Panc1 (cell line): ENCODE measurements around the gene KIAA0232. TPM values are rescaled to one million over a fixed set of nuclear protein-coding genes. Genes with fewer than 3 reads are reported as not detected.

Experiments
- ATAC-seq: fragments of 200-7000 bp; cut with Tn5 transposase; 2 replicates; pipeline ENCODE4 v1.9.1; 2020; ENCODE audit warnings: mild to moderate bottlenecking, moderate library complexity
- BruUV-seq: library from RNA; stranded (reverse); fragments of 400-500 nt; replicated peaks from 2 replicates; lab custom pipeline; 2021; lab: Mats Ljungman, UMichigan
- CTCF ChIA-PET: fragments of 300-600 bp; sonication (Branson Sonifier 250); formaldehyde crosslinking; loops from one replicate; lab custom pipeline; 2022; ENCODE audit warnings: antibody characterized with exemption; lab: Charles Lee
- POLR2A ChIA-PET: fragments of 300-600 bp; sonication (Branson Sonifier 250); formaldehyde crosslinking; loops from one replicate; lab custom pipeline; 2022; ENCODE audit warnings: antibody characterized with exemption; lab: Charles Lee
- DNase-seq: peaks from one replicate; pipeline ENCODE4 v3.0.0-alpha.2; 2010; ENCODE audit warnings: low read depth, low spot score
- H3K27ac ChIP-seq: 2 replicates; pipeline ENCODE4 v1.5.1; 2011; ENCODE audit warnings: mild to moderate bottlenecking, low read length, inconsistent platforms
- H3K27me3 ChIP-seq: fragments of 200-500 bp; sonication (Bioruptor generic); 2 replicates; pipeline ENCODE4 v1.6.0; 2014; ENCODE audit warnings: low read length, inconsistent platforms; ENCODE audit not compliant: control insufficient read depth, insufficient read depth
- H3K36me3 ChIP-seq: fragments of 200-500 bp; sonication (Bioruptor generic); 2 replicates; pipeline ENCODE4 v1.5.1; 2014; ENCODE audit warnings: inconsistent platforms, mild to moderate bottlenecking, low read length, moderate library complexity; ENCODE audit not compliant: control insufficient read depth, insufficient read depth
- H3K4me1 ChIP-seq: 2 replicates; pipeline ENCODE4 v1.5.1; 2011; ENCODE audit warnings: inconsistent platforms, mild to moderate bottlenecking, low read length, moderate library complexity; ENCODE audit not compliant: control insufficient read depth, insufficient read depth
- H3K4me3 ChIP-seq, 2 experiments: 2 replicates each; pipeline ENCODE4 v1.5.1; 2011 to 2012; ENCODE audit warnings: low read depth in 2 of 2, low read length in 2 of 2, mild to moderate bottlenecking in 2 of 2, inconsistent platforms in 1 of 2, moderate library complexity in 1 of 2
- H3K9me3 ChIP-seq: fragments of 200-500 bp; sonication (Bioruptor generic); 2 replicates; pipeline ENCODE4 v1.5.1; 2014; ENCODE audit warnings: low read depth, mild to moderate bottlenecking, inconsistent platforms, low read length, moderate library complexity; ENCODE audit not compliant: control insufficient read depth, insufficient read depth
- POLR2AphosphoS5 ChIP-seq: IDR thresholded peaks from 2 replicates; pipeline ENCODE4 v1.6.1; 2012; ENCODE audit warnings: mild to moderate bottlenecking, low read depth, low read length, moderate library complexity
- SIN3A ChIP-seq: IDR thresholded peaks from 2 replicates; pipeline ENCODE4 v1.6.1; 2012; ENCODE audit warnings: low read depth, mild to moderate bottlenecking, low read length, moderate library complexity, borderline replicate concordance; ENCODE audit not compliant: insufficient read depth
- TCF7L2 ChIP-seq: IDR thresholded peaks from 2 replicates; pipeline ENCODE4 v1.6.1; 2011; ENCODE audit warnings: mild to moderate bottlenecking, low read depth, low read length, inconsistent platforms
- in situ Hi-C: cut with HindIII; loops from 2 replicates; pipeline ENCODE4 v1.10.0; 2016; ENCODE audit warnings: low sequenced_read_pairs, low pct_unique_long_range_greater_than_20kb
- intact Hi-C: fragments of 100-400 bp; cut with micrococcal nuclease; formaldehyde crosslinking; loops from one replicate; pipeline ENCODE4 v1.10.0; 2022; ENCODE audit not compliant: unreplicated experiment
- total RNA-seq: library from RNA; stranded (reverse); gene quantifications from one replicate; pipeline ENCODE4 v1.2.1, GENCODE V29; 2021; ENCODE audit not compliant: unreplicated experiment
- TF ChIP-seq, protein P1 (sequence below): fragments of 450-650 bp; IDR thresholded peaks from 2 replicates; pipeline ENCODE4 v1.5.1; 2017; ENCODE audit warnings: mild to moderate bottlenecking
- TF ChIP-seq, protein P2 (sequence below), 2 experiments: IDR thresholded peaks; 2 replicates each; pipeline ENCODE4 v1.6.1; 2011 to 2012; ENCODE audit warnings: low read depth in 2 of 2, control low read depth in 1 of 2, low read length in 1 of 2, mild to moderate bottlenecking in 1 of 2, moderate library complexity in 1 of 2; ENCODE audit not compliant: insufficient read depth in 1 of 2

Gene KIAA0232
- total RNA-seq, 1 experiment from 2014 or later: 20.2 TPM

DNA sequence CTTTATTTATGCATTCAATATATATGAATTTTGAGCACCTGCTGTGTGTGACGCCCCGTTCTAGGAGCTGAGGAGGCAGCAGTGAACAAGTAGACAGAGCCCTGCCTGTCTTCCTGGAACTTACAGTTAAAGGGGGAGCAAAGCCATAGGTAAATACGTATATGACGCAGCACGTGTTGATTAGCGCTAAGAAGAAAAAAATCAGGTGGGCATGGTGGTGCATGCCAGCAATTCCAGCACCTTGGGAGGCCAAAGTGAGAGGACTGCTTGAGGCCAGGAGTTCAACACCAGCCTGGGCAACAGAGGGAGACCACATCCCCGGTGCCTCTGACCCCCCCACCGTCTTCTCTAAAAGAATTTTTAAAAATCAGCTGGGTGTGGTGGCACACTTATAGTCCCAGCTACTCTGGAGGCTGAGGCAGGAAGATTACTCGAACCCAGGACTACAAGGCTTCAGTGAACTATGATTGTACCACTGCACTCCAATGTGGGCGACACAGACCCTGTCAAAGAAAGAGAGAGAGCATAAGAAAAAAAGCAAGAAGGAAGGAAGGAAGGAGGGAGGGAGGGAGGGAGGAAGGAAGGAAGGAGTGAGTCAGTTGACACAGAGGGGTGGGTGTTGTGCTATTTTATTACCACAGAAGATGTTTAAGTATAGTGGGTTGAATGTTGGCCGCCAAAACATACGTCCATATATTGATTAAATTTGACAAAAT, 5.4 kb upstream of the KIAA0232 start:
- in situ Hi-C loops (no loop called here), intact Hi-C loops (no loop called here)
- no peak for TF ChIP-seq TCF7L2
- CTCF ChIA-PET: no interaction called here
- no peaks in the 10 kb centered on the region for H3K27me3 ChIP-seq
- no peaks in the 10 kb centered on the region for H3K36me3 ChIP-seq
- DNase-seq: no peak
- ATAC-seq: no peak
- BruUV-seq: no TSS peak
- no peak overlapping the region for H3K4me3 ChIP-seq
- no peak overlapping the region for H3K27ac ChIP-seq
- H3K9me3 ChIP-seq: no peaks in the 10 kb centered on the region
- peaks cover 11% of the 10 kb centered on the region; the same call in 1 of the 2 replicates for H3K4me1 ChIP-seq
- POLR2A ChIA-PET: no interaction called here

DNA sequence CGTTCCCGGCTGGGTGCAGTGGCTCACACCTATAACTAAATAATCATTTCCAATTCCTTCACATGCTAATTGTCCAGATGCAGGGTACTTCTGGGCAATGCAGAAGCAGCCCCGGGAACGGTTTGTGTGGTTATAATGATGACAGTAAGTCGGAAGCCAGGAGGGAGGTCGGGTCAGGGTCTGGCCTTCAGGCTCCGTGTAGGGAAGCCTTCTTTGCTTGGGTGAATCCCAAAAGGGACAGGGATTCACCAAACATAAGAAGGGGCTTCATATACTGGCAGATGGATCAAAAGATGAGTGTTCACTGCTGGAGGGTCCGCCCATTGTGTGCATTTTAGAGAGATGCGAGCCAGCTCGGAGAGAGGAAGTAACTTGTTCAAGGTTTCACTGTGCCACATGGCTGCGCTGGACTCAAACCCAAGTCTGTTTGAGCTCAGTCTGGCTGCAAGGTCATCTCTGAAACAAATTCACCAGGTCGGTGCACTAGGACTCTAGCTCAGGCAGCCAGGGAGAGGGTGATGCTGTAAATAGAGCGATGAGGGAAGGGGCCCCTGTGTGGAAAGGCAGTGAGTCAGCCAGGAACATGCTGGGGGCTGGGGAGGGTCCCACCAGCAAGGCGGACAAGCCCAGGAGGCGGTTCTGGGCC, 4.8 kb upstream of the KIAA0232 start:
- Histone ChIP-seq H3K4me3 (no peak overlapping the region), H3K9me3 (no peaks in the 10 kb centered on the region), H3K36me3 (no peaks in the 10 kb centered on the region), H3K27ac (no peak overlapping the region), H3K4me1 (peaks cover 7% of the 10 kb centered on the region; the same call in 1 of the 2 replicates), H3K27me3 (no peaks in the 10 kb centered on the region)
- POLR2A ChIA-PET: no interaction called here
- ATAC-seq (no peak), DNase-seq (no peak)
- TF ChIP-seq, protein P1, sequence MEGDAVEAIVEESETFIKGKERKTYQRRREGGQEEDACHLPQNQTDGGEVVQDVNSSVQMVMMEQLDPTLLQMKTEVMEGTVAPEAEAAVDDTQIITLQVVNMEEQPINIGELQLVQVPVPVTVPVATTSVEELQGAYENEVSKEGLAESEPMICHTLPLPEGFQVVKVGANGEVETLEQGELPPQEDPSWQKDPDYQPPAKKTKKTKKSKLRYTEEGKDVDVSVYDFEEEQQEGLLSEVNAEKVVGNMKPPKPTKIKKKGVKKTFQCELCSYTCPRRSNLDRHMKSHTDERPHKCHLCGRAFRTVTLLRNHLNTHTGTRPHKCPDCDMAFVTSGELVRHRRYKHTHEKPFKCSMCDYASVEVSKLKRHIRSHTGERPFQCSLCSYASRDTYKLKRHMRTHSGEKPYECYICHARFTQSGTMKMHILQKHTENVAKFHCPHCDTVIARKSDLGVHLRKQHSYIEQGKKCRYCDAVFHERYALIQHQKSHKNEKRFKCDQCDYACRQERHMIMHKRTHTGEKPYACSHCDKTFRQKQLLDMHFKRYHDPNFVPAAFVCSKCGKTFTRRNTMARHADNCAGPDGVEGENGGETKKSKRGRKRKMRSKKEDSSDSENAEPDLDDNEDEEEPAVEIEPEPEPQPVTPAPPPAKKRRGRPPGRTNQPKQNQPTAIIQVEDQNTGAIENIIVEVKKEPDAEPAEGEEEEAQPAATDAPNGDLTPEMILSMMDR: no peak
- TF ChIP-seq SIN3A (no peak), POLR2AphosphoS5 (no peak), TCF7L2 (no peak)
- TF ChIP-seq, protein P2, sequence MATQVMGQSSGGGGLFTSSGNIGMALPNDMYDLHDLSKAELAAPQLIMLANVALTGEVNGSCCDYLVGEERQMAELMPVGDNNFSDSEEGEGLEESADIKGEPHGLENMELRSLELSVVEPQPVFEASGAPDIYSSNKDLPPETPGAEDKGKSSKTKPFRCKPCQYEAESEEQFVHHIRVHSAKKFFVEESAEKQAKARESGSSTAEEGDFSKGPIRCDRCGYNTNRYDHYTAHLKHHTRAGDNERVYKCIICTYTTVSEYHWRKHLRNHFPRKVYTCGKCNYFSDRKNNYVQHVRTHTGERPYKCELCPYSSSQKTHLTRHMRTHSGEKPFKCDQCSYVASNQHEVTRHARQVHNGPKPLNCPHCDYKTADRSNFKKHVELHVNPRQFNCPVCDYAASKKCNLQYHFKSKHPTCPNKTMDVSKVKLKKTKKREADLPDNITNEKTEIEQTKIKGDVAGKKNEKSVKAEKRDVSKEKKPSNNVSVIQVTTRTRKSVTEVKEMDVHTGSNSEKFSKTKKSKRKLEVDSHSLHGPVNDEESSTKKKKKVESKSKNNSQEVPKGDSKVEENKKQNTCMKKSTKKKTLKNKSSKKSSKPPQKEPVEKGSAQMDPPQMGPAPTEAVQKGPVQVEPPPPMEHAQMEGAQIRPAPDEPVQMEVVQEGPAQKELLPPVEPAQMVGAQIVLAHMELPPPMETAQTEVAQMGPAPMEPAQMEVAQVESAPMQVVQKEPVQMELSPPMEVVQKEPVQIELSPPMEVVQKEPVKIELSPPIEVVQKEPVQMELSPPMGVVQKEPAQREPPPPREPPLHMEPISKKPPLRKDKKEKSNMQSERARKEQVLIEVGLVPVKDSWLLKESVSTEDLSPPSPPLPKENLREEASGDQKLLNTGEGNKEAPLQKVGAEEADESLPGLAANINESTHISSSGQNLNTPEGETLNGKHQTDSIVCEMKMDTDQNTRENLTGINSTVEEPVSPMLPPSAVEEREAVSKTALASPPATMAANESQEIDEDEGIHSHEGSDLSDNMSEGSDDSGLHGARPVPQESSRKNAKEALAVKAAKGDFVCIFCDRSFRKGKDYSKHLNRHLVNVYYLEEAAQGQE (IDR thresholded peaks at IDR 0.05; ENCODE audit: insufficient read depth in 1 of 2, low read depth in 2 of 2, low read length in 1 of 2): no peak
- no TSS peak for BruUV-seq
- in situ Hi-C loops (no loop called here), intact Hi-C loops (no loop called here)
- CTCF ChIA-PET: no interaction called here

DNA sequence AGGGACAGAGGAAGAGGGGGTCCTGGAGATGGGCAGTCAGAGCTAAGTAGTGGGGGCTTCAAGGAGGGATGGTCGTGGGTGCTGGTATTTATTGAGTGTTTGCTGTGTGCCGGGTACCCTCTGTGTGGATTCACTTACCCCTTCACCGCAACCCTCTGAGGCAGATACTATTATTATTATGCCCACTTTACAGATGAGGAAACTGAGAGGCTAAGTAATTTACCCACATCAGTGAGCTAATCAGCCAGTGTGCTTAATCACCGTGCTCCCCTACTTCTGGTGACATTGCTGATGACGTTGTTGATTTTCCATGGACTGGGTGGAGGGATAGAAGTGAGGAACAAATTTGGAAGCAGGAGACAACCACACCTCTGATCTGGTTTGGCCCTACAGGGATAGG, 4.1 kb upstream of the KIAA0232 start:
- ATAC-seq (no peak), DNase-seq (no peak)
- intact Hi-C loops: no loop called here
- H3K9me3 ChIP-seq: no peaks in the 10 kb centered on the region
- H3K27me3 ChIP-seq: no peaks in the 10 kb centered on the region
- TF ChIP-seq SIN3A (no peak), POLR2AphosphoS5 (no peak), TCF7L2 (no peak)
- TF ChIP-seq, protein P2 (IDR thresholded peaks at IDR 0.05; ENCODE audit: insufficient read depth in 1 of 2, low read depth in 2 of 2, low read length in 1 of 2): no peak
- TF ChIP-seq, protein P1: no peak
- ChIA-PET POLR2A (no interaction called here), CTCF (no interaction called here)
- H3K4me1 ChIP-seq: peaks cover 4% of the 10 kb centered on the region; the same call in 1 of the 2 replicates
- H3K36me3 ChIP-seq: no peaks in the 10 kb centered on the region
- H3K27ac ChIP-seq: no peak overlapping the region
- in situ Hi-C loops: no loop called here
- H3K4me3 ChIP-seq: no peak overlapping the region
- no TSS peak for BruUV-seq
